Fibroblast of villous mesenchyme (primary cell): ENCODE data around the gene TMEM174. TPM values are rescaled to one million over a fixed set of nuclear protein-coding genes. Genes with fewer than 3 reads are reported as not detected.
A peak's percentile ranks its signal among the peaks of the same experiment; 100 is the strongest.
"Not testable (repeated sequence)": the region's sequence is repeated elsewhere in the genome, so short reads cannot be mapped to it uniquely, and the experiment has no call there.

Experiments used
- DNase-seq: peaks from one replicate; pipeline ENCODE4 v3.0.0-alpha.2; 2010; ENCODE audit warnings: low read depth
- H3K4me3 ChIP-seq: 2 replicates; pipeline ENCODE4 v1.5.1; 2011; ENCODE audit warnings: low read depth, mild to moderate bottlenecking, low read length
- CTCF ChIP-seq: IDR thresholded peaks from 2 replicates; pipeline ENCODE4 v1.5.1; 2012; ENCODE audit warnings: low read depth, mild to moderate bottlenecking, low read length; ENCODE audit not compliant: insufficient read depth
- total RNA-seq: library from RNA; depleted of rRNA; stranded (reverse); fragments of >200 nt; gene quantifications from 2 replicates; pipeline ENCODE4 v1.2.3, GENCODE V29; 2012

Gene TMEM174
- total RNA-seq, 1 donor, result not detected

GRCh38 chr5:73199671-73200070 lies 26.7 kb downstream of the TMEM174 start:
- no peak for DNase-seq
- TF ChIP-seq CTCF, result no peak
- H3K4me3 ChIP-seq, result no peak overlapping the region

GRCh38 chr5:73201547-73202513 lies 28.8 kb downstream of the TMEM174 start:
- no peak overlapping the region for H3K4me3 ChIP-seq
- peak; percentile 61 for DNase-seq
- peak; percentile 92 for TF ChIP-seq CTCF

GRCh38 chr5:73204332-73204731 lies 31.3 kb downstream of the TMEM174 start:
- no peak overlapping the region for H3K4me3 ChIP-seq
- no peak for DNase-seq
- no peak for TF ChIP-seq CTCF

- no peak for TF ChIP-seq CTCF
- DNase-seq, result no peak
- H3K4me3 ChIP-seq, result no peak overlapping the region
These were observed 31.7 kb downstream of the TMEM174 start for GRCh38 chr5:73204733-73205132.

GRCh38 chr5:73205305-73205704 lies 32.3 kb downstream of the TMEM174 start:
- DNase-seq, result no peak
- H3K4me3 ChIP-seq, result no peak overlapping the region
- no peak for TF ChIP-seq CTCF

GRCh38 chr5:73207239-73207638 lies 34.2 kb downstream of the TMEM174 start:
- H3K4me3 ChIP-seq, DNase-seq: not testable (repeated sequence)

GRCh38 chr5:73209075-73209474 lies 36.1 kb downstream of the TMEM174 start:
- H3K4me3 ChIP-seq, DNase-seq: not testable (repeated sequence)

- not testable (repeated sequence) for H3K4me3 ChIP-seq, DNase-seq
These were observed 39.7 kb downstream of the TMEM174 start for GRCh38 chr5:73212693-73213092.
